Measurements from ENCODE around the gene DNAJA3.

The DNAJA3 gene

DNA sequence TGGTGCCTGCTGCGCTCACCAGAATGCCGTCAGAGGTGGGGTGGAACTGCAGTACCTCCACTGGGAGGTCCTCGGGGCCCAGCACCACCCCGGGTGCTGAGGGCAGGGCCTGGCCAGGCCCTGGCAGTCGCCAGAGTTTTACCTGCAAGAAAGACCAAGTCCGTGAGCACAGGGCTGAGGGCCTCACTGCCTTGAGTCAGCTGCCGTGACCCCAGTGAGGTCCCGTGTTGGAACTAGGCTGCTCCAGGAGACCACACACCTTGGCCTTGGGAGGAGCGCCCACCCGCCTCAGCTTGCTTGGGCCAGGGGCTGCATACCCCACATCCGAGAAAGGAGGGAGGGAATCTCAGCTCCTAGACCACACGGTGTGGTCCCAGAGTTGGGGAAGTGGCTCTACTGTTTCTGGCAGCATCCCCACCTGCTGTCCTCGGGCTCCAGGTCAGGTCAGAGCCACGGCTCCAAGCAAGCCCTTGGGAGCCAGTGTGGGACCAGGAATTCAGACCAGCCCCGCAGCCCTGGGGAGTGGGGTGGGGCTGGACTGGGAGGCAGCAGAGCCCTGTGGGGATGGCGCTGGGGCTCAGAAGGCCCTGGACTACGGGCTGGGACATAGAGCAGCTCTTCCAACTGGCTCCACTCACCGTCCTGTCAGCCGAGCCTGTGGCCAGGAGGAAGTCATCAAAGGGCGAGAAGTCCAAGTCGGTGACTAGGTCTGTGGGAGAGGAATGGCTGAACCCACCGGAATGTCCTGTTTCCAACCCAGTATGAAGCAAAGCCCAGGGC is 17.9 kb upstream of the DNAJA3 start:
- no peak for DNase-seq

DNA sequence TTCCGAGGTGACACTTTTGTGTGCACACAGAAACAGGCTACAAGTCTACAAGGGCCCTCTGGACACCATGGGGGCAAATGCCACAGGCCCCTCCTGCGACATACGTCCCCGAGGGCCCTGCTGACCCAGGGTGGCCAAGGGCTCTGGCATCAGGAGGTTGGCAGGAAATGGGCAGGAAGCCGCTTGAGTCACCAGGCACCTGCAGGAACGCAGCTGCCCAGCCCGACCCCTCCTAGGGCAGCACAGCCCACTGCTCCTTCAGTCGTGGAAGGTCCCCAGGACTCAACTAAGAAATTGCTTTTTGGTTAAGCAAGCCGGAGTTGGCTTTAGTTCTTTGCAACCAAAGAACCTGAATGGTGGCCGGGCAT is 17.4 kb upstream of the DNAJA3 start:
- DNase-seq = no peak

DNA sequence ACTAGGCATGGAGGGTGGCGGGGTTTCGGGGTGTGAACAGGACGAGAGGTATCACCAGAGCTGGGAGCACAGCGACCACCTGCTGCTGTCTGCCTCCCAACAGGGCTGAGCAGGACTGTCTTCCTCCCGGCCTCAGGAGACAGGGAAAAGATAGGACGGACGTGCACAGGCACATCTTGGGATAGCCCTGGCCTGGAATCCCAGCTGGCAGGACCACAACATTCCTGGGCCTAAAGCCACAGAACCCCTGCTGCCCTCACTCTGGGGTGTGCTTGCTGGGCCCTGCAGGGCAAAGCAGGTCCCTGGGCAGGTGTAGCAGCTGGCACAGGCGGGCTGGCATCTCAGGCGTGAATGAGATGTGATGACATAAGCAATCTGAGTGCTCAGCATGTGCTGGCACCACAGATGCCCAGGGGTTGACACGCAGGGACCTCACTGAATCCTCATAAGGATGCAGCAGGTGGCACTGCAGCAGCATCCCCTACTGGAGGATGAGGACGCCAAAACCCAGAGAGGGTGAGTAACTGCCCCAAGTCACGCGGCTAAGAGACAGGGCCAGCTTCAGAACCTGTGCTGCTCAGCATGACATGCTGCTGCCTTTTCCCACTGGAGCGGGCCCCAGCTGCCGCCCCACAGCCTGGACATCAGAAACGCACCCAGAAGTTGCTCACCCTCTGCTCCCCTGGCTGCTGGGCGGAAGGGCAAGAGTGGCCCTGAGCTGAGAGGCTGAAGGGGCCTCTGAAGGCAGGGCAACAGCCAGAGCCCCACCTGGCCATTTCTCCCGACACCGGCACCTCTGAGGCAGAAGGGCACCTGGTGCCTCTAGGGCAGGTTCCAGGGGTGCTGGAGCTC is 16.4 kb upstream of the DNAJA3 start:
- DNase-seq = peak in 1 of 3 experiments; percentile 50

DNA sequence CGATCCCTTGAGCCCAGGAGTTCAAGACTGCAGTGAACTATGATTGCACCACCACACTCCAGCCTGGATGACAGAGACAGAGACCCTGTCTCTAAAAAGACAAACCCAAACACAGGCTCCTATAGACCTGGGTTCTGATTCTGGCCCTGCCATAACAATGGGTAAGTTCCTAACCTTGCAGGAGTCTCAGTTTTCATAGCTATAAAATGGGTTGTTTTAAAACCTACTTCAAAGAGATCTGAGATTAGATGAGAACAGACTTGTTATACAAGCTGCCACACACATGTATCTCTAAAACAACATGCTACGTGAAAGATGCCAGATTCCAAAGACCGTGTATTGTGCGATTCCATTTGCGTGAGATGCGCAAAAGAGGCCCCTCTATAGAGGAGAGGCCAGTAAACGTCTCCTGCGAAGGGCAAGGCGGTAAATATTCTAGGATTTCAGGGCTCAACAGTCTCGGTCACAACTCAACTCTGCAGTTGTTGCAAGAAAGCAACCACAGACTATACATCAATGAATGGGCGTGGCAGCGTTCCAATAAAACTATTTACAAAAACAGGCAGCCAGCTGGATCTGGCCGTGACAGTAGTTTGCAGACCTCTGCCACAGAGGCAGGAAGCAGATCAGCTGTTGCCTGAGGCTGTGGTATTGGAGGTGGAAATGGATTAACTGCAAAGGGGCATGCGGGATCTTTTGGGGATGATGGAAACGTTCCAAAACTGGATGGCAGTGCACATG is 15.2 kb upstream of the DNAJA3 start:
- DNase-seq = peak in 1 of 3 experiments; percentile 12

DNA sequence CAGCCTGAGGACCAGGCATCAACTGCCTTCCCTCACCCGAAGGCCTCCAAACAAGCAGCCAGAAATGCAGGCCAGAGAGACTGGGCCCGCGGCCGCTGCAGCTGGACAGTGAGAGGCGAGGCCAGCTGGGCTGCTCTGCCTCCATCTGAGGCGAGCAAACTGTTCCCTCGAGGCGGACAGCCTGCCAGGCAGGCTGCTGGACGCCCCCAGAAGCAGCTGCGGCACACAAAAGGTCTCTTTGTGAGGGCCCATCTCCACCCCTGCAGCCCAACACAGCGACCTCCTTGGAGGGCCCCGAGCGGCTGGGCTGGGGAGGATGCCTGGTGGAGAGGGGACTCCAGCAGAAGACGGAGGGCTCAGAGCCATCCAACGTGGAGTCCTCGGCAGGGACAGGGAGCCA is 14.0 kb upstream of the DNAJA3 start:
- peak in 1 of 3 experiments; percentile 19 for DNase-seq

DNA sequence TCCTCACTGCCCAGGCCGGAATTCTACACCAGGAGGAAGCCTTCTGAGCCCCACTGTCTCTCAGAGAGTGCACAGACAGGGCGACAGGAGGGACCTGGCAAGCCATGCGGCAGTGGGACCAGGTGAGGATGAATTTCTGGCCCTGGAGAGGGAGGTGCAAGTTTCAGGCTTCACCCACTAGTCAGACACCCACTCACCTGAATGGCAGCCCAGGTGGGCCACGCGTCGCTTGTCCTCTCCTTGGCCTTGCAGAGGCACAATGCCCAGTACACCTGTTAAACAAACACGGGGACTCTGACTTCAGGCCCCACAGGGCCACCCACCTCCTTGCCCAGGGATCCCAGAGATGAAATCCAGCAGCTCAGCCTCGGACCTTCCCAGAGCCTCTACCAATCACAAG is 13.5 kb upstream of the DNAJA3 start:
- DNase-seq = no peak

DNA sequence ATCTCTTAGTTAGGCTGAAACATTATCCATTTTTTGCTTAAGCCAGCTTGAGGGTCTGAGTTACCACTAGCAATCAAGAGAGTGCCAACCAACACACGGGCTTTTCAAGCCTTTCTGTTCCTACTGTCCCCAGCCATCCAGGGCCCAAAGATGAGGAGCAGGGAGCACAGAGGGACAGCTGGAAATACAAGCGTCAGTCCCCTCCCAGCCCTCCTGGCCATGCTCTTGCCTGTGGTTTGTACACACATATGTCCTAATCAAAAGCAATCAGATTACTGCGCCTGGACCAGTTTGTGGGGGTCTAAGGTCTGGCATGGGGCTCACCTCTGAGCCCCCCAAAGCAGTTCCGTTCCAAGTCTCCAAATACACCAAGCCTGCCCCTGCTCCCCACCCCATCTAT is 12.8 kb upstream of the DNAJA3 start:
- no peak for DNase-seq

DNA sequence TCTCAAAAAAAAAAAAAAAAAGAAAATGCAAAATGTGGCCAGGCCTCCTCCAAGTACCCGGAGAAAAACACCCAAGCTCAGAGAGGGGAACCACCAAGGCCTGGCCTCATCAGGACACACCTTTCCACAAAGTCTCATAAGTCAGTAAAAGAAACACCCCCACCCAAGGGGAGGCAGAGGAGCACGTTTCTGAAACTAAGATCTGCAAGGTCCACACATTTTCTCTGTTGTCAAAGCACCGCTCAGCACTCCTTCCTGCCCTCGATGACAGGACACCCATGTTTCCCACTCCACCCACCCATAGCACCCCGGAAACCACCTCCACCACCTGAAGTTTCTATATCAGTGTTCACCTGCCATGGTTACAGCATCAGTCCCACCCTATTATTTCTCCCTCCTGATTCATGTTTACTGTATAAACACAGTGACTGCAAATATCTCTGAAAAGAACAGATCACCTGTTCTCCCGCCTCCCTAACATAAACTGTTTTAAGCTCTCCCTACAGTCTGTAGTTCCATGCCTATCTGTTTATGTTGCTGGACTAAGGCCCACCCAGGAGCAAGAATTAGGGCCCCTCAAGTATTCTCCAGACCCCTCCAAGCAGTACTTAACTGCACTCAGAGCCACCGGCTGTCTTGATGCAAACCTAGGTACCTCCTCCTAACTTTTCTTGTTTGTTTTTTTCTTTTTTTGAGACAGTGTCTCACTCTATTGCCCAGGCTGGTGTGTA is 11.3 kb upstream of the DNAJA3 start:
- peak in 1 of 3 experiments; percentile 30 for DNase-seq

DNA sequence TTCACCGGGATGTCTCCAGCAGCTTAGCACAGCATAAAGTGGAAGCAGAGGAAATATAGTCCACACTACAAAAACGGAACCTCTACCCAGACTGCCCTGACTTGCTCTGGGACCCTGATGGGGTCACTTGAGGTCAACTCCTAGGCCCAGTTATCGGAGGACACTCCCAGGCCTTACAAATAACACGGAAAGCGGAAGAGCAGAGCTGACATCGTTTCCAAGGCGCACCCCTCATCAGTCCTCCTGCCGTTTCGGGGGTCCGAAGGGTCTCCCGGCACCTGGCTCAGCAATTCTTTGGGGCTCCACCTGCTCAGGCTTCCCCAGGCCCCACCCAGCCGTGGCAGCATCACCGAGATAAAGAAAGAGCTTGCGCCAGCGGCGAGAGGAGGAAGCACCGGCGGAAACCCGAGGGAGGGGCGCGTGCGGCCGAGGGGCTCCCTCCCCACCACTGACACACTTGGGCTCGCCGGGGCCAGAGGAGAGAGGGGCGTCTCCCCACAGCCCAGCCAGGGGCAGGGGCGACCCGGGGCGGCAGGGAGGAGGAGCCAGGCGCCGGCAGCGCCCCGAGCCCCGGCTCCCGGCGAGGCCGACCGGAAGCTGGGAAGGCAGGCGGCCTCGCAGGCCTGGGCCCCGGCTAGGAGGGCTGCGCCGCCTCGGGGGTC is 10.0 kb upstream of the DNAJA3 start:
- DNase-seq = peak in 2 of 3 experiments; percentile 50 to 60

DNA sequence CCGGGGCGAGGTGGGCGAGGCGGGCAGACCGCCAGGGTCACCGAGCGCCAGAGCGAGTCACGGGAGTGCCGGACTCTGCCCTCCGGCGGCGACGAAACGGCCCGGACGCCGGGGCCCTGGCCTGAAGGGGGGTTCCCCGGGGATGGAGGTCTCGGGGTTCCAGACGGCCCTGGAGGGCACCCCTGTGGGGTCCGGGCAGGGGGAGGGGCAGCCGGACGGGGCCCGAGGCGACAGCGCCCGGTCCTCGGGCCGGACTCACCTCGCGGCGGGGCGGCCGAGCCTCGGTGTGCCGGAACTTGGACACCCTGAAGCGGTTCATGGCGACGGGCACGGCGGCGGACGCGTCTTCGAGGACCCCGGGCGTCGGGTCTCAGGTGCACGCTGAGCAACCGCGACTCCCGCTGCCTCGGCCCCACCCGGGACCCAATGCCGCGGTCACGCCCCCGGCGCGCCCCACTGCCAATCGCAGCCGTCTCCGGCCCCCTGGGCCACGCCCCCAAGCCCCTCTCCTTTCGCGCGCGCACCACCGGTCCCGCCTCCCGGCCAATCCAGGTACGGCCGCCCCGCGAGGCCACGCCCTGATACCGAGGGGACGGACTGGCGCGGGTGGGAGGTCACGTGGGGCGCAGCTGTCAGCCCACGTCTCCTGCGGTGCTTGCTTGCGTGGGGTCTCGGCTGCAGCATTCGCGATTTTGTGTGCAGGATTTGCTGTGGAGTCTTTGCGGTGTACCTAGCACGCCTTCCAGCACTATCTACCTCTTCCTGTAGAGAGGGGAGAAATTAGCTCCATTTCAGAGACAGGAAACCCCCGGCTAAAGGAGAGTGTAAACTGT is 9.3 kb upstream of the DNAJA3 start, which contains the start of gene CORO7:
Gene CORO7, minus strand, starts transcription at position 397 of the 833 bp plus-strand sequence. Its CDS starts 78 bp downstream, at position 319.
- peak; percentile 89 to 95 (median 95) for DNase-seq

DNA sequence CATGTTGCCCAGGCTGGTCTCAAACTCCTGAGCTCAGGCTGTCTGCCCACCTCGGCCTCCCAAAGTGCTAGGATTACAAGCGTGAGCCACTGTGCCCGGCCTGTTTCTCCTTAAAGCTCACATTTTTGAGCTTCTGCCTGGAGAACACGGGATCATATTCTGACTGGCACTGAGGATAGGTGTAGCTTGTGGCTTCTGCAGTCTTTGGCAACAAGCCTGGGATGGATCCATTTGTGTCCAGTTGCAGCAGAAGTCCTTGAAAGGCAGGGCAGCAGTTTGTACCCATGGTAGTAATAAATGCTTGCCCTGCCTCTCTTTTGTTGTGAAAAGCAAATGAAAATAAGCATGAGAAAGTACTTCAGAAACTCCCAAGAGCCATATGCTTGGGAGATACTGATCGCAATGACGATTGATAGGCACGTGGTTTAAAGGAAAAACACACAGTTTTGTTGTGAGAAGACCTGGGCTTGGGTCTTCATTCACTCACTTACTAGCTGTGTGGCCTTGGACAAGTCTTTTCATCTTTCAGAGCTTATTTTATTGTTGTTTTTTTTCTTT is 6.2 kb upstream of the DNAJA3 start:
- no peak for DNase-seq

DNA sequence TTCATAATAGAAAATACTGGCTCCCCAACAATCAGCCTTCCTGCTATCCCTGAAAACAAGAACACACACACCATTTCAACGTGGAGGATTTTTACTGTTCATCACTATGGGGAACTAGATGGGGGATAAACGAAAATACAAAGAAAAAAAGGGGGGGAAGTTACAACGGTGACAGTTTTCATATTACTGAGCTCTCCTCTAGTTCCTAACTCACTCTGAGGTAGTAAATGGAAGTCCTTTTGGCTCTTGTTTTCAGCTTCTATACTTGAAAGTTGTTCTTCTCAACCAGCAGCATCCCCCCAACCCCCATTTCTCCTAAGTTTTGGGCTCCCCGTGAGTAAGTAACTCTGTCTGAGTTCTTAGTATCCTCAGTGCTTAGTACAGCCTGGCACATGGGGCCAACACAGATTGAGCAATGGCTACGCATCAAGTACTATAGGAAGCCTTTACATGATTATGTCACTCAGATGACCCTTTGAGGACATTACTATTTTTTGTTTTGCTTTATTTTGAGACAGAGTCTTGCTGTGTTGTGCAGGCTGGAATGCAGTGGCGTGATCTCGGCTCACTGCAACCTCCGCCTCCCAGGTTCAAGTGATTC is 5.1 kb upstream of the DNAJA3 start:
- no peak for DNase-seq

DNA sequence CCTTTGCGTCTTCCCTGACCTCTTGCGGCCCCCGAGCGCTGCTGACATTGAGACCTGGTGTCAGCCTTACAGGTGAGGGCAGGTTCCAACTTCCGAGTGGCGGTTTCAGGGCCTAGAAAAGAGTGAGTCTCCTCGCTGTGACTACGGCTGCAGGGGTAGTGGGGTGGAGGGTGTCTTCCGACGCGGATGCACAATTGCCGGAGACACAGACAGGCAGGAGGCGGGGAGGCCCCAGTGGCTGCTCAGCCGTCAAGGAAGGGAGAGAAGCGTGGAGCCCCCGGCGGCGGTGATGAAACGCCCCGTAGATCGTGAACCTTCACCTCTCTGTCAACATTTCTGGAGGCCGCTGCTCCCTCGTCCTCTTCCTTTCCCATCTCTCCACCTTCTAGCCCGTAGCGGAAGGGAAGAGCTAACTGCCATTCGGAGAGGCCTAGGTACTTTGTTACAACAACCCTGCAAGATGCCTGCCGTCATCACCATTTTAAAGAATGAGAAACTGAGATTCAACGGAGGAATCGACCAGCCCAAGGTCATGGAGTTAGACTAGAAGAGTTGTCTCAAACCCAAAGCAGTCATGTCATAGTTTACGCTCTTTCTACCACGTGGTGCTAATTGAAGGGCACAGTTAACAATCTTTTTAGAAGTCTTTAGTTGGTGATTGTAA is 485 bp downstream of the DNAJA3 start:
- no peak for DNase-seq

DNA sequence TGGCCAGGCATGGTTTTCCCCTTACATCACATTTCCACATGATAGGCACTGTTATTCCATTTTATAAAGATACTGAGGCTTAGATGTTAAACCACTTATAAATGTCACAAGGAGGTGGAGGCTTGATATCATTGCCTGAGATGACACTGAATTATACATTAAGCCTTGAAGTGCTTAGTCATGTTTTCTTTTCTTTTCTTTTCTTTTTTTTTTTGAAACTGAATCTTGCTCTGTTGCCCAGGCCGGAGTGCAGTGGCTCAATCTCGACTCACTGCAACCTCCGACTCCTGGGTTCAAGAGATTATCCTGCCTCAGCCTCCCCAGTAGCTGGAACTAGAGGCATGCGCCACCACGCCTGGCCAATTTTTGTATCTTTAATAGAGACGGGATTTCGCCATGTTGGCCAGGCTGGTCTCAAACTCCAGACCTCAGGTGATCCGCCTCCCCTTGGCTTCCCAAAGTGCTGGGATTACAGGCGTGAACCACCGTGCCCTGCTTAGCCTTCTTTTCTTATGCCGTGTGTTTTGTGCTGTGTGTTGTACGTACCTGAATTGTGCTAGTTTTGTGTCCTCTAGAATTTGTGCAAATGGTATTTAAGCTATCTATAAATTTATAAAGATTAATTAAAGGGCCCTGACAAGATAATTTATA is 1.2 kb downstream of the DNAJA3 start:
- DNase-seq = no peak

DNA sequence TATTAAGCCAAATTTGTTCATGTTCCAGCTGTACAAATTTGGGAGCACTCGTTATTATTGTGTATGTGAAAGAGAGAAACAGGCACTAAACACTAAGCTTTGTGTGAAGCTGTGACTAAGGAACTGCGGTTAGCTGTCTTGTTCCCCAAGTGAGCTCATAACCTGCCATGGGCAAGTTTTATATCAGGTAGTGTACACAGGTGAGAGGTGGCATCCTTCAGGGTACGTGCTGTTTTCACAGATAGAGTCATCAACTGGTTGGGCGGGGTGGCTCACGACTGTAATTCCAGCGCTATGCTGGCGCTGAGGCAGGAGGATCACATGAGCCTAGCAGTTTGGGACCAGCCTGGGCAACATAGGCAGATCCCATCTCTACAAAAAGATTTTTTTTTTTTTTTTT is 2.8 kb downstream of the DNAJA3 start:
- no peak for DNase-seq

DNA sequence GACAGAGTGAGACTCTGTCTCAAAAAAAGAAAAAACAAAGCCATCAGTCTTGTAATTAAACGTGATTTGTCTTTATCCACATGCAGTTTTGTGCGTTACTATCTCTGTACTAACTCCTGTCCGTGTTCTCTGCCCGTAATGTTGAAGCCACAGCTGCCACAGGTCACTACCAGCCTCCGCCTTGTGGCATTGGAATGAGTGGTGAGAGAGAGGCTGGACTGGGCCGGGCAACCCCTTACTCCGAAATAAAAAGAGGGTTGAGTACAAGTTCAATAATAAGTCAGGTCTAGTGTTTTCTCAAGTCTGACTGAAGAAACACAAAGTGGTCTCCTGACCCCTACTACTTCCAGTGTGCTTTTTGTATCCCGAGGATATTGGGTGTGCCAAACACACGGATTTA is 5.4 kb downstream of the DNAJA3 start:
- no peak for DNase-seq

DNA sequence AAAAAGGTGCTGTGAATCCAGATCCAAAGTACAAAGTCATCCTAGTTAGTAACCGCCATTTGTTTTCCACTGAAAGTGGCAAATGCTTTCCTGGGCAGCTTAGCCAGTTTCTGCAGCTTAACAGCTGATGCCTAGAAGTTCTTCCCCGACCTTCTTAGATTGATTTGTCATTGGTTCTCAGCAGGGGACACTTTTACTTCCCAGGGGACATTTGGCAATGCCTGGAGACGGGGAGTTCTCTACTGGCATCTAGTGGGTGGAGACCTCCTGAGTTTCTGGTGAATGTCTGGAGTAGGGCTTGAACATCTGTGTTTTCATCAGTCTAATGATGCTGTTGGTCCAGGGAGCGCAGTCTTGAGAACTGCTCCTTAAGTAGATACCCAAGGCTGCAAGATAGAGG is 7.6 kb downstream of the DNAJA3 start:
- no peak for DNase-seq

DNA sequence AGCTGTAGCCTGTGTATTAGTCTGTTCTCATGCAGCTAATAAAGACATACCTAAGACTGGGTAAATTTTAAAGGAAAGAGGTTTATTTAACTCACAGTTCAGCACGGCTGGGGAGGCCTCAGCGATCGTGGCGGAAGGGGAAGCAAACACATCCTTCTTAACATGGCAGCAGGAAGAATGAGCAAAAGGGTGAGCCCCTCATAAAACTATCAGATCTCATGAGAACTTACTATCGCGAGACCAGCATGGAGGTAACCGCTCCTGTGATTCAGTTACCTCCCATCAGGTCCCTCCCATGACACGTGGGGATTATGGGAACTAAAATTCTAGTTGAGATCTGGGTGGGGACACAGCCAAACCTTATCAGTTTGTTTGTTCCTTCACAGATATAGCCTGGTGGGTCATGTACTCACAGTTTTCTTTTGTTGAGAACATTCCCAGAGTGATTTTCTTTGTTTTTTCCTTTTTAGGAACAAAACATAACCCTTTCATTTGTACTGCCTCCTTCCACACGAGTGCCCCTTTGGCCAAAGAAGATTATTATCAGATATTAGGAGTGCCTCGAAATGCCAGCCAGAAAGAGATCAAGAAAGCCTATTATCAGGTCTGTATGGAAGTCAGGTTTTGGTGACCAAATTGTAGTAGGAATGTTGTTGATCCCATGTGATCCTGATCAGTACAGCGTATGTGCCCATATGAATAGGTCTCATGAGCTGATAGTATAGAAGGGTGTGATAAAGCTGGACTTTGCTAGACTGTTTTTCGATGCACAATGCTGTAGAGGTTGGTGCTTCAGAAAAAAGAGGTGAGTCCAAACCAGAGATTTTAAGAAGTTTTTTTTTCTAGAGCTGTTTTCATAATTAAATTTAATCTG is 8.5 kb downstream of the DNAJA3 start:
- DNase-seq = no peak

Data from NCI-H1417 (cell line).